GM19193 (cell line): ENCODE results near the gene PATL2.

Source experiments
- POLR2A ChIP-seq: IDR thresholded peaks from 4 replicates; pipeline ENCODE4 v1.6.1; 2011; ENCODE audit not compliant: insufficient read depth, insufficient read length; ENCODE audit errors: extremely low read depth

Gene PATL2

DNA sequence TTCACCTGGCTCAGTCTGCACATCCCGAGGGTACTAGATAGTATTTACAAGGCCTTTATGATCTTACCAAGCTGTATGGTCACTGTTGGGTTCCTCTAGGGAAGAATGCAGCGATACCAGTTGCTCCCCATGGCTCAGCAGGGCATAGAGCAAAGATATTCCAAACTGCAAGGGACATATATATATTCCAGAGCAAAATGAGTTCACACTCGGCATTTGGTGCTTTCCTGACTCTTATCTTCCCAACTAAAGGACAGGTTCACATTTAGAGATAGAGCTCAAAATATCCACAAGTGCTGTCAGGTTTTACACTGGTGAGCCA, 44.1 kb downstream of the PATL2 start:
- TF ChIP-seq POLR2A = no peak

DNA sequence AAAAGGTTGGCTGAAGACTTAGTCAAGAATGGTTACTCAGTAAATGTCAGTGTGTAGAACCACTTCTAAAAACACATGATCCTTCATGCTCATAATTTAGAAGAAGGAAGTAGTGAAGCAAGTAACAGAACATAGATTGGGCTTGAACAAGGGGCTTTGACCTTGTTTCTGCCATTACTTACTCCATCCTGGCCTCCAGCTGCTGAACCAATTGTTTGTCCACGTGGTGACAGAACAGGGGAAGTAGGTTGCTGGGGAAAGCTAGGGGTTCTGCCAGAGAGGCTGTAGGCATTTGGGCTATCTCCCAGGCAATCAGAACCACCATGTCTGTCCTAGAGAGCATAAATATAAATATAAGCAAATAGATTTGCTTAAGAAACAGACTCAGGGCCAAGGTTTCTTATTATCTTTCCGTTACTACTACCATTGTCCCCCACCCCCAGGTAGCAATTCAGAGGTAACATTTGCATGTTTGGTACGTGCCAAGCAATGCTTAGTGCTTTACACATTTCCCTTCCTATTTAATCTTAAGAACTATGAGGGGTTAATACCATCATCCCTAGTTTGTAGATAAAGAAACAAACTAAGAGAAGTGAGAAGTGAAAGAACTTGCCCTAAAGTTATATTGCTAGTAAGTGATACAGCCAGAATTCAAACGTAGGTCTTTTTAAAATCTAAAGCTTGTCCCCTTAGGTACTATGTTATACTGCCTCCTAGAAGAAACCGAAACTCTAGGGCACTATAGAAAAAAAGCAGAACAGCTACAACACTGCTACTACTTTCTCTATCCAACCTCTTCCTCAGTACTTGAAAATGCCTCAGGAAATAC, 44.7 kb downstream of the PATL2 start:
- no peak for TF ChIP-seq POLR2A

DNA sequence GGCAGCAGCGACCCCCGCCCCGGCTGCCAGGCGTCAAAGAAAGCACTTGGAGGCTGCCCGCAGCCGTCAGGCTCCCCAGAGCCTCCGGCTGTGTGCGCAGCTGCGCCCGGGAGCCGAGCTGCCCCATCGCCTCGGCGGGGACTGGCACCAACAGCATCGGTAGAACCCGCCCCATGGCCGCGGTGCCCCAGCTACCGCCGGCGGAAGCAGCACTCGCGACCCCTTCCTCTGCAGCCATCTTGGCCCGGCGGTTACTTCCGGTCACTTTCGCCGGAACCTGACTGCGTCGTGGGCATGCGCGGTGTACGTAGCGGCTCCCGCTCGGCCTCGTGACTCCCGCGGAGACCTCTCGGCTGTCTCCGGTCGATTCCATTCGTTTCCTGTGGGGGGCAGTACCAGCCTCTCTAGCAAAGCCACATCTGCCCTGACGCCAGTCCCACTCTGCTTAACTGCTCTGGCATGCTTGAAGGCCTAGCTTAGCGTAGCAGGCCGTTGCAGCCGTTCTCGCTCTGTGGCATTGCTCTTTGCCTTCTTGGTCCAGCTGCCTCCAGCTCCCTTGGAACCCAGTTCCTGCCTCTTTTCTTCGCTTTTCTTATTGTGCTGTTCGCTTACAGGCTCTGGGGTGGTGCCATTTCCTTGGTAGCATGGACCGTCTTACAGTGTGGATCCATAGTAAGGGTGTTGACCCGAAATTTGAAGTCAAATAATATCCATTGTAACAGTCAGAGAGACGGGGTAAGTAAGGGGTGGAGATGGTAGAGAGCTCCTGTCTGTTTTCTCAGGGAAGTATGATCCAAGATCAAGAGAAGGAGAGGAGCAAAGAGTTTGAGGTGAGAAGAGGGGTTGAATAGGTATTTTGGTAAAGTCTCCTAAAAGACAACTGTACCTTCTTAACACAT, 47.5 kb downstream of the PATL2 start, which contains the start of gene SPG11:
Gene SPG11, minus strand, starts transcription at position 253 of the 899 bp plus-strand sequence. Its CDS starts 15 bp downstream, at position 238.
- TF ChIP-seq POLR2A = peak; percentile 98

DNA sequence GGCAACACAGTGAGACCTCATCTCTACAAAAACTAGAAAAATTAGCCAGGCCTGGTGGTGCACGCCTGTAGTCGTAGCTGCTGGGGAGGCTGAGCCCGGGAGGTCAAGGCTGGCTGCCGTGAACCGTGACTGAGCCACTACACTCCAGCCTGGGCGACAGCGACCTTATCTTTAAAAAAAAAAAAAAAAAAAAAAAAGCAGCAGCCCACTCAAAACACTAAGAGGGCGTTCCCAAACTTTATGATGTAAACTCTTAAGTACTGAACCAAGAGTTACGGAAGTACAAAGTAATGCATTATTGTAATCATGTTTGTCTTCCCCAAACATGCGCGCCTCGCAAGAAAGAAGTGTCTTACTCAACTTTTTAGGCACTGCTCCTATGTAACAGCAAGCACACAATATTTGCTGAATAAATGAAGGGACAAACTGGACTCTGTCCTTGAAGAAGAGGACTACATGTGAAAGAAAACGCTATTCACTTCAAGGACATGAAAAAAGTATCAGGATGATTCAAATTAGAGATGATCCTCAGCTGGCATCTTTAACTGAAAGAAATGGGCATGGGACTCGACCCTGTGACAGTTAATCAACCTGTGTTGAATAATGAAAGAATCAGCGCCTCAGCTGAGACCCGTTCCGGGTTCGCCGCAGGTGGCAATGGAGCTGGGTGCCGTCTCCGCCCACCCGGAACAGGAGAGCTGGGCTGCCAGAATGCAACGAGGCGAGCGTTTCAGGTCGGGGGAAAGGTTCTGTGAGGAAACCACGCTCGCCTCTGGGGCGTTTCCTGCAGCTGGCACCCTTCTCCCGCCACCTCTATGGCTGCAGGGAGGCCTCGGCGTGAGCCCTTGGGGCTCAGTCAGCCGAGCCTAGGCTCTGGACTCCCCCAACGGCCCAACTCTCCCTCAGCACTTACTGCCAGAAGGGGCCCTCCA, 48.4 kb downstream of the PATL2 start:
- no peak for TF ChIP-seq POLR2A

DNA sequence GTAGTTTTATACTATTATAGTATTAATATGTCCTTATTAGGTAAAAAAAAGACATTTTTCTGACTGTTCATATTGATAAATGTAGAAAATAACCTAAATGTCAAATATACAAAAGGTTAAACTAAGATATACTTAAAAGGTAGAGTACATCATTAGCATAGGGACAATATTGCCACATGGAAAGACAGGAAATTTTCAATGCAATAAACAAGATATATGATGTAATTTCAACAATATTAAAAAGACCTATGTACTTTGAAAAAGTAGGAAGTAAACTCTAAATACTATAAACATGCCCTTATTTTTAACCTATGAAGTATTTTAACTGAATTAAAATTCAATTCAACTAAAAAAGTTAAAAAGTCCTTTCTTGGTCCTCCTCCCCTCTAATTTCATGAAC, 49.5 kb downstream of the PATL2 start:
- no peak for TF ChIP-seq POLR2A

DNA sequence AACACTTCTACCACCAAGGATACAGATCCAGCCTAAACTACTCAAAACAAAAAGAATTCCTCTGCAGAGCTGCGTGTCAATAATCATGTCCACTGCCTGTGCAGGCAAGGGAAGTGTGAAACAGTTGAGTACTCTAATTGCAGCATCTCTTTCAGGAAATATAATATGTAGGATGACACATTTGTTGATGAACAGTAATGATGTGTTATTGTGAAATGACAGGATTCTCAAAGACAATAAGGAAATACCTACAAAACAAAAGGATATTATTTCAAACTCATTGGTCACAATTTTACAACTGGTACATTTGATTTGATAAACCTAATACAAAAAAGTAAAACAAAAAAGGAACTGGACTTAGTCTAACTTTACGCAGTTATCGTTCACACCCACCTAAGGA, 52.1 kb downstream of the PATL2 start:
- no peak for TF ChIP-seq POLR2A

DNA sequence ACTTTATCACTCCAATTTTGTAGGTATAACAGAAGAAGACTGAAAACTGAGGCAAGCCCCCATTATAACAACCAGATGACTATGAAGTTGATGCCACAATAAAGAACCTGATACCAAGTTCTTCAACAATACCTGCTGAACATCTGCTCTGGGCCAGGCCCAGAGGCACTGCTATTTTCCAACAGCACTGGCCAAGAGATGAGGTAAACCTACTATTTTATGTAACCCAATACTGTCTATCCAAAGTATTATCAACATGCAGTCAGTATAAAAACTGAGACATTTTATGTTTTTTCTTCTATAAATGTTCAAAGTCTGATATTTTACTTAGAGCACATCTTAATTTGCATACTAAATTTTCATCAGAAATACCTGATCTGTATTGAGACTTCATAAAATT, 53.7 kb downstream of the PATL2 start:
- TF ChIP-seq POLR2A = no peak

DNA sequence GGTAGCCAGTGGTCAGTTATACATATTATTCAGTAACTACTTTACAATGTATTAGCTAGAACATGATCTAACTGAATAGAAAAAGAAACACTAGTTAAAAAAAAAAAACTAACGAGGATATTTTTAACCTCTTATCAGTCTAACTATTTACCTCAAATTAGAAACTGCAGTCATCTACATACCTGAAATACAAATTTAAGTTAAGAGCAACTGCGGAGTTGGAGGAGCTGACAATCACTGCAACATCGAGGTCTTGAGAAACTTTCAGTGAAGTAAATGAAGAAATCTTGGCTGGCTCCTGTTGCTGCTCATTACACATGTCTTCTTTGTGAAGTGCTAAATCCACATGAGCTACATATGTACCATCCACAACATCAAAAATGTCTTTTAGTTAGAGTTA, 54.2 kb downstream of the PATL2 start:
- no peak for TF ChIP-seq POLR2A

DNA sequence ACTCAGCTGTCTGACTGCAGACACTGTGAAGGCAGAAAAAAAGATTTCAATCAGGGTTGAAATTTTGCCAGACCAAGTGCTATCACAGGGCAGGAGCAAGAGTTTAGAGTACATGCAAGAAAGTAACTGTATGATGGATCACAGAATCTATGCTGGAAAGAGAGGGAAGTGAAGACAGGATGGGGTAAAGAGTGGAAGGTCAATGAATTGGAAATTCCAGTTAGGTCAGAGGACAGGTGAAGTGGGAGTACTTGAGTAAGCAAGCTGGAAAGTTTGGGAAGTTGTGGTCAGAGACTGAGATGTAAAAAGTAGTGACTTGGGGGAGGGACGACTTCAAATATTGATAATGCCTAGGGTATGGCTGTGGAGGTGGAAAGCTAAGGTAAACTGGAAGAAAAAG, 54.8 kb downstream of the PATL2 start:
- no peak for TF ChIP-seq POLR2A

DNA sequence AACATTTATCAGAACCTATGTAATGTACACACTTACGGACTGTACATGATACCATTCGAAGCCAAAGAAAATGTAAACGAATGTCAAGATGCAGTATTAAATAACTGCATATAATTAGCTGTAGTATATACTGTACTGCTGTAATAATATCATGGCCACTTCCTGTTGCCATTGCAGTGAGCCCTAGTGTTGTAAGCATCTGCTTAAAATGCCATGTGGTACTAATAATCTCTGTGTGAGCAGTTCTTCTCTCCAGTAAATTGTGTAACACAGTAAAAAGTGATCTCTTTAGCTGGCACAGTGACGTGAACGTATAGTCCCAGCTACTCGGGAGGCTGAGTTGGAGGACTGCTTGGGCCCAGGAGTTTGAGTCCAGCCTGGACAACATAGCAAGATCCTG, 56.3 kb downstream of the PATL2 start:
- TF ChIP-seq POLR2A = no peak

DNA sequence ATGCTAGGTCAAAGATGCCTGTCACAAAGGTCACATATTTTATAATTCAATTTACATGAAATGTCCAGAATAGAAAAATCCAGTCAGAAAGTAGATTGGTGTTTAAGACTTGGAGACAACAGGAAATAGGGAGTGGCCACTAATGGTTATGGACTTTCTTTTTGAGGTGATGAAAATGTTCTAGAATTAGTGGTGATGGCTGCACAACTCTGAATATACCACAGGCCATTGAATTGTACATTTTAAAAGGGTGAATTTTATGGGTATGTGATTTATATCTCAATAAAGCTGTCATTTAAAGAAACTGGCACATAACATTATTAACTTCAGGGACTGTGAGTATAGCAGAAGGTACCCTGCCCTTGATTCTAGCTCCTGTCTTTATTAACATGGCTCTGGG, 63.5 kb downstream of the PATL2 start:
- TF ChIP-seq POLR2A = no peak

DNA sequence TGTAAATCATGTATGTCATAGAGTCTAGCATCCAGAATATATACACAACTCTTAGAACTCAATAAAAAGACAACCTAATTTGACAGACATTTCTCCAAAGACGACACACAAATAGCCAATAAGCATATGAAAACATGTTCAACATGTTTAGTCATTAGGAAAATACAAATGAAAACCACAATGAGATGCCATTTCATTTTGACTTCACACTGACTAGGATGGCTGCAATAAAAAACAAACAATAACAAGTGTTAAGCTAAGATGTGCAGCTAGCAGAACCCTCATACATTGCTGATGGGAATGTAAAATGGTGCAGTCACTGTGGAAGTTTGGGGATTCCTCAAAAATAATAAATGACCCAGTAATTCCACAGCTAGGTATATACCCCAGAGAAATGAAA, 64.1 kb downstream of the PATL2 start:
- no peak for TF ChIP-seq POLR2A

DNA sequence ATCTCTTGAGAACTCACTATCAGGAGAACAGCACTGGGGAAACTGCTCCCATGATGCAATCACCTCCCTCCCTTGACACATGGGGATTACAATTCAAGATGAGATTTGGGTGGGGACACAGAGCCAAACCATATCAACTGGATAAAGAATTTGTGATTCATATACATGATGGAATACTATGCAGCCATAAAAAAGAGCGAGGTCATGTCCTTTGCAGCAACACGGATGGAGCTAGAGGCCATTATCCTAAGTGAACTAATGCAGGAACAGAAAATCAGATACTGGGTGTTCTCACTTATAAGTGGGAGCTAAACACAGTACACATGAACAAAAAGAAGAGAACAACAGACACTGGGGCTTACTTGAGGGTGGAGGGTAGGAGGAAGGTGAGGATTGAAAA, 64.7 kb downstream of the PATL2 start:
- no peak for TF ChIP-seq POLR2A

DNA sequence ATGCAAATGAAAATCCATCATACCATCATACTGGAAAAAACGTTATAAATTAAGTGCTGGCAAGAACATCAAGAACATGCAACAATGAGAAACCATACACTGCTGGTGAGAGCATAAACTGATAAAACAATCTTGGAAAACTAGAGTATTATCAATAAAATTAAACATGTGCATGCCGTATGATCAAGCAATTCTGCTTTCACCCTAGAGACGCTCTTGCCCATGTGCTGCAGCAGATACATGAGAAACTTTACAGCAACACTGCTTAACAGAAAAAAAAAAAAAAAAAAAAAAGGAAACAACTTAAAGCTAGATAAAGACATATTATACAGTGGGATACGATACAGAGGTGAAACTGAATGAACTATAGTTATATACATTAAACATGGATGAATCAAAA, 69.5 kb downstream of the PATL2 start:
- TF ChIP-seq POLR2A = no peak

DNA sequence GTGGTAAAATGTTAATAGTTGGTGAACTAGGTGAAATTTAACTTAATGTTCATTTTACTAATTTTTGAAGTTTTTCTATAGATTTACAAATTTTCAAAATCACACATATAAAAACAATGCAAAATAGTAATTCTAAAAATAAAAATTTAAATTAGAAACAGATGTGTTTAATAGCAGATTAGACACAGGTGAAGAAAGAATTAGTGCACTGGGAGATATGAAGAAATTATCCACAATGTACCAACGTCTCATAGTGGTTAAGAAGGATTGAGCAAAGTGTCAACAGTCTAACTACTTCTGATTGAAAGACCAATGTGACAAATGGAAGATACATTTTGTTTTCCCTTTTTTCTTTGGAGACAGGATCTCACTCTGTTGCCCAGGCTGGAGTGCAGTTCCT, 74.1 kb downstream of the PATL2 start:
- no peak for TF ChIP-seq POLR2A

DNA sequence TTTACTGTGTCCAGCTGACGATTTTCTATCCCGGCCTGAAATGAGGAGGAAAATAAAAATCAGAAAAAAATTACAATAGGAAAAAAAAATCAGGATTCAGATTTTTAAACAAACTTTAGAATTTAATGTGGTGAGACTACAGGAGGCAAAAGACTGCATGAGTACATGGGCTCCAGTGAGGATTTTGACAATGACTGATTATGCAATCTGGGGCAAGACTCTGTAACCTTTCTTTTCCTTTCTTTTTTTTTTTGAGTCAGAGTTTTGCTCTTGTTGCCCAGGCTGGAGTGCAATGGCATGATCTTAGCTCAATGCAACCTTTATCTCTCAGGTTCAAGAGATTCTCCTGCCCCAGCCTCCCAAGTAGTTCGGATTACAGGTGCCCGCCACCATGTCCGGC, 77.5 kb downstream of the PATL2 start:
- TF ChIP-seq POLR2A = no peak

DNA sequence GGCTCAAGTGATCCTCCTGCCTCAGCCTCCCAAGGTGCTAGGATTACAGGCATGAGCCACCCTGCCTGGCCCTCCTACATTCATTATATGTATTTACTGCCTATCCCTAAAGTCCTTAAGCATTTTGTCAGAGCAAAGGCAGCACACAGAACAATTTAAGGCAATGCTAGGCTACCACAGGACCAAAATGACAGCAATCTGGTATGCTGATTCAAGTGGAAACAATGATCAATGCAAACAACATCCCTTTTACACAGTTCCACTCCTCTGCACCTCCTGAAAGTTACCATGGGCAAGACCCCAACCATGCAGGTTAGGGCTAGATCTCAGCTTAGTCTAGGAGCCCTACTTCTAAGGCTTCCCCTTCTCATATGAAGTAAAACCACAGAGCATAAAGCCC, 87.9 kb downstream of the PATL2 start:
- no peak for TF ChIP-seq POLR2A
